ENCODE results near the gene ACADSB. TPM values are rescaled to one million over a fixed set of nuclear protein-coding genes. Genes with fewer than 3 reads are reported as not detected.

ACADSB gene
- total RNA-seq = 3.2 and 3.9 TPM in 2 replicates

DNA sequence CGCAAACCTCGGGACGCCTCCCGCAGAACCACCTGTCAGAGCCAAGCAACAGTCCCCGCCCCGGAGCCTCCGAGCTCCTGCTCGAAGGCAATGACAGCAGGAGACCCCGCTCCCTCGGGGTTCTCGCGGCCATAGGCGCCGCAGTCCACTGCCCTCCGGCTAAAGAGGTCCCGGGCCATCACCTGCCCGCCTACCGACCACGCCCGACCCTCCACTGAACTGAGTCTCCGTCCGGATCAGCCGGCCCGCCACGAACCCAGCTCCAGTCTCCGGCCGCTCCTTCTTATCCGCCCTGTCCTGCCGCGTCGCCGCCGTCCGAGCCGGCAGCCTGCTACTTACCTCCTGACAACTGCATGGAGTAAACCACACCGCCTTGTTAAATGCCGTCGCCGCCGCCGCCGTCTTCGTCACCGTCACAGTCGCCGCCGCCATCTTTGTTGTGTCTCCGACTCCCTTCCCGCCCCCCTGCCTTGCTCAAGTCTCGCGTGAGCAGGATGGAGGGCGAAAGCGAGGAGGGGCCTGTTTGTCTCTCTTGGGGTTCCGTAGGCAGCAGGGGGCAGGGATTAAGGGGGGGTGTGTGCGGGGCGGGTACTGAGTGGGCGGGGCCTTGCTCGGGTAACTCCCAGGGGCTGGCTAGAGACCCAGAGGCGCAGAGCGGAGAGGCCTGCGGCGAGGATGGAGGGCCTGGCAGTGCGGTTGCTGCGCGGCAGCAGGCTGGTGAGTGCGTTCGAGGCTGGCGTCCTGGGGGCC, at the start of gene ACADSB, which contains the start of gene IKZF5:
Gene ACADSB, plus strand, starts transcription at position 652 of the 750 bp plus-strand sequence. Its CDS starts 24 bp downstream, at position 676.
Gene IKZF5, minus strand, starts transcription at position 441 of the 750 bp plus-strand sequence. CDS start 10,170 bp downstream, outside the sequence.
- peak; percentile 99 for DNase-seq (ENCODE audit: low read depth in 2 of 2)

DNA sequence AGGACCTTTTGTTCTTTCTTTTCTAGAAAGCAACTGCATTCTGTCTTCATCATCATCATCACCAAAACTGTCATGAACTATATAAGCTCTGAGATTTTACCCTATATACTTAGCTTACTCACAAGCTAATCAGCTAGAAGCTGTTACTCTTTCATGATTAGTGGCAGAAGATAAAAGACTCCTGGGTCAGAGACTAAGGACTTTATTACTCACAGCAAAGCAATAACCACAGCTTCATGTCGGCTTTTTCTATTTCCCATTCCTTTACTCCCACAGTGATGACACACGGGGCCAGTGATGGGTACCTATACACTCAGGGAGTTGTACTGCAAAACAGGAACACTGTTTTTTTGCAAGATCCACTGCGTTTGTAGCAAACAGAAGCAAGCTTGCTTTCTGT, 46.4 kb upstream of the ACADSB start:
- DNase-seq (ENCODE audit: low read depth in 2 of 2) = no peak

- no peak for DNase-seq (ENCODE audit: low read depth in 2 of 2)
These were observed 41.9 kb upstream of the ACADSB start for GRCh38 chr10:122966879-122967278.

DNA sequence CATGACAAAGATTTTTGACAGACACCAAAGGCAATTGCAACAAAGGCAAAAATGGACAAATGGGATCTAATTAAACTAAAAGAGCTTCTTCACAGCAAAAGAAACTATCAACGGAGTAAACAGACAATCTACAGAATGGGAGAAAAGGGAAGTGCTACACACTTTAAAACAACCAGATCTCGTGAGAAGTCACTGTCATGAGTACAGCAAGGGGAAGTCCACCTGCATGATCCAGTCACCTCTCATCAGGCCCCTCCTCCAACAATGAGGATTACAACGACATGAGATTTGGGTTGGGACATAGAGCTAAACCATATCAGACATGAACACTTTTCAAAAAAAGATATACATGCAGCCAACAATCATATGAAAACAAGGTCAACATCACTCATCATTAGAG, 40.1 kb upstream of the ACADSB start:
- no peak for DNase-seq (ENCODE audit: low read depth in 2 of 2)

DNA sequence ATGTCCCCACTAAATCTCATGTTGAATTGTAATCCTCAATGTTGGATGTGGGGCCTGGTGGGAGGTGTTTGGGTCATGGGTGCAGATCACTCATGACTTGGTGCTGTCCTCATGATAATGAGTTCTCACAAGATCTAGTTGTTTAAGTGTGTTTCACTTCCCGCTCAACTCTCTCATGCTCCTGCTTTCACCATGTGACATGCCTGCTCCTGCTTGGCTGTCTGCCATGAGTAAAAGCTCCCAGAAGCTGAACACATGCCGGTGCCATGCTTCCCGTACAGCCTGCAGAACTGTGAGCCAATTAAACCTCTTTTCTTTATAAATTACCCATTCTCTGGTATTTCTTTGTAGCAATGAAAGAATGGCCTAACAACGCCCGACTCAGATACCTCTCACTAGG, 34.8 kb upstream of the ACADSB start:
- no peak for DNase-seq (ENCODE audit: low read depth in 2 of 2)

DNA sequence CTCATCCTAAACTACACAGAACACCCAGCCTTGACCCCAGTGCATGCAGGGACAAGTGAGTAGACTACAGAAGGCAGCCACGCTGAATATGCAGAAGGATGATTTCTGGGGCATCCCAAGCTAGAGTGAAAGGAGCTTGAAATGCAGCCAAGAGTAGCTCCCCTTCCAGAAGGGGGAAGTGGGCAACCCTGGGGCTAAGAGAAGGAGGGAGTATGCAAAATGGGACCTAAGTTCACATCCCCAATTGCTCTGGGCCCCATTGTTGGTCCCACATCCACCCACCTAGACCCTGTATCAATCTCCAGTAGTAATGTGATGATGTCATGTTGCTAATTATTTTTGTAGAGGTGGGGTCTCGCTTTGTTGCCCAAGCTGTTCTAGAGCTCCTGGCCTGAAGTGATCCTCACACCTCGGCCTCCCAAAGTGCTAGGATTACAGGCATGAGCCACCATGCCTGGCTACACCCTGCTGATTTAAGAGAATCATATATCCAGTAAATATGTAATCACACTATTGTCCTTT, 34.2 kb upstream of the ACADSB start:
- DNase-seq (ENCODE audit: low read depth in 2 of 2) = no peak

DNA sequence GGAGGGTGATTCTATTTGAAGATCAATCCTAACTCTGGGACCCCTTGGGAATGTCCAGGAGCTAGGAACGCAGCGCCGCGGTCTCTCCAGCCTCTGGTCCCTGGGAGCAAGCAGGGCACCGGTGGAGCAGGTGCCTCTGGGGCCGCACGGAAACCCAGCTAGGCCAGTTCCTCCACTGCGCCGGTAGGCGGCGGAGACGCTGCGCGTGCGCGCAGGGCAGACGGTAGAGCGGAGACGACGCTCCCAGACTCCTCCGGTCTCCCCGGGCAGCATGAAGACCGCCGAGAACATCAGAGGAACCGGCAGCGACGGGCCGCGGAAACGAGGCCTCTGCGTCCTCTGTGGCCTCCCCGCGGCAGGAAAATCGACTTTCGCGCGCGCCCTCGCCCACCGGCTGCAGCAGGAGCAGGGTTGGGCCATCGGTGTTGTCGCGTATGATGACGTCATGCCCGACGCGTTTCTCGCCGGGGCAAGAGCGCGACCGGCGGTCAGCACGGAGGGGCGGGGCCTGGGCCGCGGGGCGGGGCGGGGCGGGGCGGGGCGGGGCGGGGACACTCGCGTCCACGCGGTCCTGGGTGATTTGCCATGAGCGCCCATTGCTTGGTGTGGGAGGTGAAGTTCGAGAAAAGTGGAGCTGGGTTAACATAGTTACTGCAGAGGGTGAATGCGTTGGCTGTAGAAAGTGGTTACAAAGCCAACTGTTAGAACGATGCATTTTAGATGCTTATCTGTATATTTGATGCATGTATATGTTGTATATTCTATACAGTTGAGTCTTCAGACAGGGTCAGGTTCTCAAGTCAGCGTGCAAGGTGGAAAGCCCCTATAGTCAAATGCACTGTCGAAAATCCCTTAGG, 28.4 kb upstream of the ACADSB start, which contains the start of gene PSTK:
Gene PSTK, plus strand, starts transcription at position 193 of the 857 bp plus-strand sequence. Its CDS starts 79 bp downstream, at position 272.
- peak; percentile 94 to 97 for DNase-seq (ENCODE audit: low read depth in 2 of 2)

- DNase-seq (ENCODE audit: low read depth in 2 of 2) = peak; percentile 11 to 54
These were observed 27.7 kb upstream of the ACADSB start for GRCh38 chr10:122981066-122981464.

- DNase-seq (ENCODE audit: low read depth in 2 of 2) = no peak
These were observed 24.9 kb upstream of the ACADSB start for GRCh38 chr10:122983898-122984297.

DNA sequence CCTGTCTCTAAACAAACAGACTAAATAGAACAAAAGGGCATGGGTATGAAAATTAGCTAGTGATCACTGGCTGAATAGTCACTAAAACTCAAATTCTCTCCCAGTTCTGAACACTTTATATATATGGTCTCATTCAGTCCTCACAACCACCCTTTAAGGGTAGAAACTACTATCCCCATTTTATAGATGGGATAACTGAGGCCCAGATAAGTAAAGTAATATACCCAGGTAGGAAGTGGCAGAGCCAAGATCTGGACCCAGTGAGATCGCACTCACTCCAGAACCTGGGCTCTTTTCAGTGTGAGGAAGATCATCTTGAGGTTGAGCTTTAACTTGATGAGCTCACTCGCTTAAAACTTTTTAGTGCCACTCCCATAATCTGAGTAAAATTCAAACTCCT, 24.1 kb upstream of the ACADSB start:
- no peak for DNase-seq (ENCODE audit: low read depth in 2 of 2)

DNA sequence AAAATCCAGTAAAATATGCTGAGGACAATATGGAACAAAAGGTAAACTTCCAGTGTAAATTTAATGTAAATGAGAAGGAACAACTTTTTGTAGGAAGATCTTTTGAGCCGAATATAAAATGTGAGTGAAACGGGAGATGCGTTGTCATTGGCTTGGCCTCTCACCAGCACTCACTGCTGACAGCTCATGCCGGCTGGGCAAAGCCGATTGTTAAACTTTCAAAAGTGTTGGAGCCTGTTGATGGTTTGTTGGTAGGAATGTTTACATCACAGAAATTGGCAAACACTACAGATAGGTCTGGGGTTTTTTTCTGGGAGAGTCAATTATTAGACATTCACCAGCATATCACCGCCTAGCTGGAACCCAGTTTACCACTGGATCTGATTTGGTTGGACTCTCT, 22.5 kb upstream of the ACADSB start:
- no peak for DNase-seq (ENCODE audit: low read depth in 2 of 2)

DNA sequence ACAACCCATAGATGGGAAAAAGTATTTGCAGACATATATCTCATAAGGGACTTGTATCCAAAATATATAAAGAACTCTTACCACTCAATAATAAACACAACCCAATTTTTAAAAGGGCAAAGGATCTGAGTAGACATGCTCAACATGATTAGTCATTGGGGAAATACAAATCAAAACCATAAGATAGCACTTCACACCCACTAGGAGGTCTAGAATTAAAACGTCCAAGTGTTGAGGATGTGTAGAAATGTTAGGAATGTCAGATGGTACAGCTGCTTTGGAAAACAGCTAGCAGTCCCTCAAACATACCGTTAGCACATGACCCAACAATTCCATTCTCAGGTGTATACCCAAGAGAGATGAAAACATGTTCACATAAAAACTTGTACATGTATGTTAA, 20.3 kb upstream of the ACADSB start:
- DNase-seq (ENCODE audit: low read depth in 2 of 2) = no peak

DNA sequence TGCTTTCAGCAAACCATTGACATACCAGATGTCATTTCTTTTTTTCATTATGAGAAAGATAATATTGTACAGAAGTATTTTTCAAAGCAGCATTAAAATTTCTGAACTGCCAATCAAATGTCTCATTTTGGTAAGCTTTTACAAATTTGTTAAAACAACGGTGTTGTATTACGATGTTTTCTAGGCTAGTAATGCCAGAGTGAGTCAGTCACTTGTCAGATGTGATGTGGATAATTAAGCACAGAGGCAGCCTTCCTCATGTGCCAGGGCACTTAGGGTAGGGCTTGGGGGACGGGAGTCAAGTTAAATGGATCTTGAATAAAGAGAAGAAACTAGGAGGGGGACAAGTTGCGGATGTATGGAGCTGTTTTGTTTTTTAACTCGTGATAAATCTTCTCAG, 18.5 kb upstream of the ACADSB start:
- no peak for DNase-seq (ENCODE audit: low read depth in 2 of 2)

DNA sequence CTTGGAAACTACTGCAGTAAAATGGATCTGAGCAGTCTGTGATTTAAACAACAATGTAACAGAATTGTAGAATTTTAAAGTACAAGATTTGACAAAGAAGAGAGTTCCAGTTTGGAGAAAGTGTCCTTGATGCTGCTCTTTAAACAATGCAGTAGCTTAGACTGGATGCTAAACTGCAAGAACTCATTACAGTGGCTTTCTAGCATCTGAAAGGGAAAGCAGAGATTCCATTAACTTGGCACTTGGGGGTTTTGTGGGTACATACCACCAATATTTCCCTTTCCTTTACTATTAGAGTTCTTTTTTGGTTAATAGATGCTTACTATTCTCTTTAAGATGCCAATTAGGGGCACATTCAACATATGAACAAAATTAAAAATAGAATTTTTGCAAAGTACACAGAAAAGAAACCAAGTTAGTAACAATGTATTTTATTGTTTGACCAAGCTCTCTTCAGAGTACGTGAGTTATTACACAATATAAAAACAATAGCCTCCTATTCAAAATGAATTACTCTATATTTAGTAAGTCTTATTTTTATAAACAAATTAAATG, 16.7 kb upstream of the ACADSB start:
- no peak for DNase-seq (ENCODE audit: low read depth in 2 of 2)

DNA sequence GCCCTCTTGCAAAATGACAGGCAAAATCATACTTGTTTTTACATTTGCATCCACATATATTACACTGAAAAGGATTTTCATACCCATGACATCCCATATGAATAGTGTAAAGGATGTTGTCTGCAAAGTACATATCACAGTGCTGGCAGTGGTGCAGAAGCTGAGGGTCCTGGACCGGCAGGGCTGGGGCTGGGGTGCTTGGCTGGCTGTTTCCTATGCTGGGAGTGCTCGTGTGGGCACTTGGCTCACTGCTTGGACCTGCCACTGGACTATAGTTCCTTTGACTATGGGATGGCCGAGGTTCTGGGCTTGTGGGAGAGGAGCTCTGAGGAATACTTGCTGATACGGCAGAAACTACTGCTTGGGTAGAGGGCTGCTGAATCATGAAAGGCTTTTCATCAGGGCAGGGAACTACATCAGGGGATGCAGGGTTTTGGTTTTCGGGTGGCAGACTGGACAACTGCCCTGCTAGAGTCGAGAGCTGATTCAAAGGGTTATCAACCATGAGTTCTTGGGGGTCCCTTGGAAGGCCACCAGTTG, 14.9 kb upstream of the ACADSB start:
- no peak for DNase-seq (ENCODE audit: low read depth in 2 of 2)

DNA sequence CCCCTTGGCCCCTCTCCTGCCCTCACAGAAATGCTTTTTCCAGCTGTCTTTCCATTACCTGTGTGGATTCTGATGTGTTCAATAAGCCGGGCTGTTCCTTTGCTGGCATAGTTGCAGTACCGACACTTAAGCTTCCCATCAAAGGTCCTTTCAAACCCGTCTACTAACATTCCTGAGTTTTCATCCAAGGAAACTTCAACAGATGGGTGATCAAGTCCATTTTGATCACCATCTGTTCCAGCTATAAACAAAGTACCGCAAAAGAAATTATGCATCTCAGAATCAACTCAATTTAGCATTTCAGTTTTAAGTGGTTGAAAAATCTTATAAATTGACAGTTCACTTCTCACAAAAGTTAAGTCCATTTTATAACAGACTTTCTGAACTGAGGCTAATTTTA, 12.9 kb upstream of the ACADSB start:
- DNase-seq (ENCODE audit: low read depth in 2 of 2) = no peak

GRCh38 chr10:122997864-122998263, 10.9 kb upstream of the ACADSB start:
- no peak for DNase-seq (ENCODE audit: low read depth in 2 of 2)

DNA sequence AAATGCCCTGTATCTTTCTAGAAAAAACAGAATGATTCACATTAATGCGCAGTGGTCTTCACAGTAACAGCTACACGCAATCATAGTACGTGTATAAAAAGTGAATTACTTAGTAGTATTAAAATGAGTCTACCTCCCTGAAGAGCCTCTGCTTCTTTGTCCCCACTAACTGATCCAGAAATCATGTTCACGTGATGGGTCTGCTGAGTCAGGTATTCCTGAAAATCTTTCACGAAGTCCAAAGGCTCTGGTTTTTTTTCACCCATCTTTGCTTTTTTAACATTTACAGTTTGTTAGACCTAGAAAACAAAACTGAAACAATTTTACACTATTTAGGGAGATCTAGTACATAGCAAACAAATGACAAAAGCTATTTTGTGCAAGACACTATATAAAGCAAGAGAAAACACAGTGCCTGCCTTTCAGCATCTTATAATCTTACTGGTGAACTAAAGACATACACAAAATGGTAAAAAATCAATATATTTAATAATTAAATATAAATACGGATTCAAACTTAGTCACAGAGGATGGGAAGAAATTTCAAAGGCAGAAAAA, 10.4 kb upstream of the ACADSB start:
- DNase-seq (ENCODE audit: low read depth in 2 of 2) = no peak

DNA sequence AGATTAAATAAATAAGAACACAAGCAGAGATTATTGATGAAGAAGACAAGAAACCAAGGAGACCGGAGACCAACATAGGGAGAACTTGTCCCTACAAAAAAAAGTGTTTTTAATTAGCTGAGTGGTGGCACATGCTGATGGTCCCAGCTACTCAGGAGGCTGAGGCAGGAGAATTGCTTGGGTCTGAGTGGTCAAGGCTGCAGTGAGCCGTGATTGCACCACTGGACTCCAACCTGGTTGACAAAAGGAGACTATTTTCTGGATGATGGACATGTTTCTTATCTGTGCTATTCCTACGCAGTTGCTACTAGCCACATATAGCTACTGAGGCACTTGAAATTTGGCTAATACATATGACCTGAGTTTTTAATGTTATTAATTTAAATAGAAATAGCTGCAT, 9.9 kb upstream of the ACADSB start:
- no peak for DNase-seq (ENCODE audit: low read depth in 2 of 2)

- no peak for DNase-seq (ENCODE audit: low read depth in 2 of 2)
These were observed 9.5 kb upstream of the ACADSB start for GRCh38 chr10:122999347-122999746.

- DNase-seq (ENCODE audit: low read depth in 2 of 2) = no peak
These were observed 8.7 kb upstream of the ACADSB start for GRCh38 chr10:123000155-123000554.

Measured in lung microvascular endothelial cell (primary cell).